NCI-H345 treated with DMSO at 0.1 percent for 48 hours (cell line): ENCODE measurements around the gene HIP1R.
"Not testable (repeated sequence)": the region's sequence is repeated elsewhere in the genome, so short reads cannot be mapped to it uniquely, and the experiment has no call there.

Source experiments
- DNase-seq: peaks from one replicate; lab custom pipeline; 2025; ENCODE audit not compliant: unreplicated experiment; lab: John Stamatoyannopoulos, UW

Gene HIP1R

DNA sequence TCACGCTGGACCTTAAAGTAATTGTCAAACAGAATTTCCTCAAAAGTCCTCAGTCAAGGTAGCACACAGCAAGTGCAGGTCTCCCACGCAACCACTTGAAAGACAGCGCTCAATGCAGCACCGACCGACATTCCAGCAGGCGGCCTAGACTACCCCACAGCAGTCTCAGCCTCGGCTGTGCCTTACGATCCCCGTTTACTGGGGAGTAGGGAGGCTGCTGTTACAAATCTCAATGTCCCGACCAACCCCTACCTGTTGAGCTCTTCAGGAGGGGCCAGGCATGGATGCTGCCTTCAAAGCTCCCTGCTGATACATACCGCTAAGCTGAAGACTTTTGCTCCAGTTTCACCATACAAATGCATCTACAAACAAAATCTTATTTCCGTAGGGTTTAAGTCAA, 38.8 kb downstream of the HIP1R start:
- no peak for DNase-seq

DNA sequence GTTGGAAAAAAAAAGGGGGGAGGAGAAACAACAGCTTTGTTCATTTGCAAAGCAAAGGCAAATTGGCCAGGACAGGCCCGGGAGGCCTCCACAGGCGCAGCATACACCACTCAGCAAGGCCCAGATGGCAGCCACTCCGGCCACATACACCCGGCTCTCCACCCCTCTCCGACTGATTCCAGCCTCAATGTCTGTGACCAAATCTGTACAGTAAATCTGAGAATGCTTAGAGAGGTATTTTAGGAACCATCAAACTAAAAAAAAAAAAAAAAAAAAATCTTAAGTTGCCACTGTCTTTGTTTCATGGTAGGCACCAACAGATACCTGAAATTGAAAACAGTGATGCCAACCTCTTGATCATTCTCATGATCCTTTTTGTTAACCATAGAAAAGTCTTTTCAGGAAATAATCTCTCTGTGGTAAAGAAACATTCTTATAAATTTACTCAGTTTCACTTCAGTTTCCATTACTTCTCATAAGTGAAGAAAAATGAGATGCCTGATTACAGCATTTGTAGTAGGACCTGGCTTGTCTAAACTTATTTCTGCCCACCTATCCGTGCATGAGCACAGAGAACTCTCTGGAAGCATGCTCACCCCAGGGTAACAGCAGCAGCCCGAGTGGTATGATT, 40.4 kb downstream of the HIP1R start:
- no peak for DNase-seq

DNA sequence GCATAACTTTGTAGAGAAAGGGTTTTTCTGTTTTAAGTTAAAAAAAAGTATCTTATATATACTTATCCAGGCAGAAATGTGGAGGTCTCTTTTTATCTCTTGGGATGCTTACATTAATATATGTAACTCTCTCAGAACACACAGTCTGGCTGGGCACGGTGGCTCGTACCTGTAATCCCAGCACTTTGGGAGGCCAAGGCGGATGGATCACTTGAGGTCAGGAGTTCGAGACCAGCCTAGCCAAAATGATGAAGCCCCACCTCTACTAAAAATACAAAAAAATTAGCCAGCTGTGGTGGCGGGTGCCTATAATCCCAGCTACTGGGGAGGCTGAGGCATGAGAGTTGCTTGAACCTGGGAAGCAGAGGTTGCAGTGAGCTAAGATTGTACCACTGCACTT, 41.0 kb downstream of the HIP1R start:
- DNase-seq: not testable (repeated sequence)

DNA sequence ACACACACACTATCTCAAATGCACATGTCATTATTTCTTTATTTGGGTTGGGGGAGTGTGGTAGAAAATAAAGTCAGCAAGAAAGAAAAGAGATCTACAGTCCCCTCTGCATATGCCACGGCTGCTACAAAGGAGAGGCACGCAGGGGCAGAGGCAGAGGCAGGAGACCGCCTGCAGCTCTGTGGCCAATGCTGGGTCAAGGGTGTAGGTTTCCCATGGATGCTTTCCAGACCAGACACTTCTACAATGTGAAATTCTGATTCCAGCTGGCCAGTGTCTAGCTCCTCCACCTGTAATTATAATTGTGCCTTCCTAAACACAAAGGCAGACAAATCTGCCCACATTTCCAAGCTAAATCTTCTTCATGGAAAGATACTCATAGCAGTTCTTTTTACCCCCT, 41.5 kb downstream of the HIP1R start:
- no peak for DNase-seq

DNA sequence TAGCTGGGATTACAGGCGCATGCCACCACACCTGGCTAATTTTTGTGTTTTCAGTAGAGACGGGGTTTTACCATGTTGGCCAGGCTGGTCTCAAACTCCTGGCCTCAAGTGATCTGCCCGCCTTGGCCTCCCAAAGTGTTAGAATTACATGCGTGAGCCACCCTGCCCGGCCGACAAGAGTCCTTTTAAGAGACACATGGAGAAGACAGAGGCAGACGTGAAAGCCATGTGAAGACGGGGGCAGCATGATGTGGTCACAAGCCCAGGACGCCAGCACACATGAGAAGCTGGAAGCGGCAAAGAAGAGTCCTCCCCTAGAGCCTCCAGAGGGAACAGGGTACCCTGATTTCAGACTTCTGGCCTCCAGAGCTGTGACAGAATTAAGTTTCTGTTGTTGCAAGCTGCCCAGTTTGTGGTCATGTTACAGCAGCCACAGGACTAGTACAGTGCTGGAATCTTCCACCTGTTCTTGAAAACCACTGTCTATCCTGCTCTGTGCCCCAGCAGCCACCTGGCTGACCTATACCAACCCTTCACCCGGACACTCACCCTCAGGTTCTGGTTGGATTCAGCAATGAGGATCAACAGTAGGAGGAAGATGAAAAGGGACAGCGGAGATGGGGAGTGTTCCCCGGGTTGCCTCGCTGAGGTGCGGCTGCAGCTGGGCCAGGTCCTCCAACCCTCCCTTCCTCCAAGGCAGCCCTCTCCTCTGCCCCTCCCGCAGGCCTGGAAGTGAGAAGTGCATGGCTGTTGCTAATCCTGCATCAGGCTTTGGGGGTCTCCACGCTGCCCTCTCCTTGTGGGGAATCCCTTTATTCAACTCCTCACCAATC, 43.7 kb downstream of the HIP1R start:
- no peak for DNase-seq

DNA sequence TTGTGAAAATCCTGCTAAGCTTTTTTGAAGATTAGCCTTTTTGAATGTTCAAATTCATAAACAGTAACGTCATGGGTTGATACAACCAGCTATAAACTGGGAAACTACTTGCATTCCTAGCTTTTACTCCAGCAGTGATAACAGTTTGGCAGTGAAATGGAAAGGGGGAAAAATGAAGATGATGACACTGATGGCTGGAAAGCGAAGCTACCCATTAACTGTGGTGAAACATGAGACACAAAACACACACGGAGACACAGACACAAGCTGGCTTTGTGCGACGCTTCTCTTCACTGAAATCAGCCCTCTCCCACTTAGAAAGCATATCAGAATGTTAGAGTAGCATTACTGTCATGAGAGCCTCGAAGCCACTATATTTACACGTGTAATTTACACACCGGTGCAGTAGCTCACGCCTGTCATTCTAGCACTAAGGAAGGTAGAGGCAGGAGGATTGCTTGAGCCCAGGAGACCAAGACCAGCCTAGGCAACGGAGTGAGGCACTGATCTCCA, 45.0 kb downstream of the HIP1R start:
- DNase-seq: no peak

DNA sequence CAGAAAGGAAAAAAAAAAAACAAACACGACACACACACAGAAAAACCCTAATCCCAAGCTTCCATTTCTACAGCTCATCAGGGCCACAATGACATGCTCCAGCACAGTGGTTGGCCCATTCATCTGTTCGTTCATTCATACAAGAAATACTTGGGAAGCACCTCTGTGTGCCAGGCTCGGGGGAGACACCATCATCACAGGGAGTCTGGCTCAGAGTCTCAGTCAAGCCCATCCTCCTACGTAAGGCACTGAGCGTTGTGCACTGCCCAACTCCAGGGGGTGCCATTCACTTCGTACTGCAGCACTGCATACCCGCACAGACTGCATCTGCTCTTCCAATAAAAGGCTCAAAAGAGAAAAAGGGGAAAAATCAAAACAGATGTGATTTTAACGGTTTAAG, 45.4 kb downstream of the HIP1R start:
- peak; percentile 33 for DNase-seq

DNA sequence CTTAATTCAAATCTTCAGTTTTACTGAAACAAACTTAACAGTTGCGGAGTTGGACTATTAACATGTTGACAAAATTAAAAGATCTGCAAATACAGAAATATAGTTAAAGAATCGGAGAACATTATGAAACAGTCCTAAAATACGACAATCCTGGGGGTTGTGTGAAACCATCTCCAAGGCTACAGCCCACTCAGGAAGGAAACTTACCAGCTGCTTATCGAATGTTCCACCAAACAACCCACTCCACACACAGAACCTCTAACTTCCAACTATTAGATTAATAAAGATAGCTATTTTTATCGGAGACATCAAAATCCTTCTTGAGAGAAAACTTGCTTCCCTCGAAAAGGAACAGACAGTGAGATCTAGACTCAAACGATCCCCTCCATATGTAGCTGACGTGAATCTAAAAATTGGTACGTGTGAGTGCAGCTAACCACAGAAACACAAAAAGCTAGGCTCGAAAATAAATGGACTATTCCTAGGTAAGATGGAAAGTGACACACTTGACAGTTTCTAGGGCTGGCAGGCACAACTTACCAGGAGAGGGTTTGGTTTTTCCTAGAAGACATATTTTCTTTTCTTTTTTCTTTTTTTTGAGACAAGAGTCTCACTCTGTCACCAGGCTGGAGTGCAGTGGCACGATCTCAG, 47.8 kb downstream of the HIP1R start:
- DNase-seq: no peak

DNA sequence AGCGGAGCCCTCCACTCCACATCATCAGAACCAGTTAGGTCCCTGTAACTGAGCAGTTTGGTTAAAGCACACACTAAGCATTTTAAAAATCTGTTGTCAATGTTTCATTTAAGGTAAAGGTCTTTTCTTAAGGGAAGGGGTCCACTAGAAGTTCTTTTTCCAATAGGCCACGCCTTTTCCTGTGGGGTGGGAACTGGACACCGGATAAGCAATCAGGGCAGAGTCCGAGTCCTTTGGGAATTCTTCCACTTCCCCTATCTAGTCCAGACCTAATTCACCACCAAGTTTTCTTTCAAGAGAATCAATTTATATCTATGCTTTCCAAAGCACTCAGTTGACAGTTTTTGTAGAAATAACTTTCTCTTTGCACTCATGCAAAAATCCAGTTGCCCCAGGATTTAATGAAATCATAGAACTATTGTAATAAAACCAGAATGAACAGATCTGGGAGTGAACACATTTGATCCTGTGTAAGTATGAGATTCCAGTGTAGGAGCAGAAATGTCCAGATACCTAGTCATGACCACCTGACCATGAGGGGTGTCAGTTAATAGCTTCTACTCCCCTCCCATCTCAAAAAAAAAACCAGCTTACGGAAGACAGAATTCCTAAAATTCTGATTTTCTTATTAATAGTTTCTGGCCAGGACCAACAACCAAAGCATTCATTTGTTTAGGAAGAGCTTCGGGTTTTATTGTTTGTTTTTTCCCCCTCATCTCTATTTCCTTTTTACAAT, 49.0 kb downstream of the HIP1R start:
- DNase-seq: no peak

DNA sequence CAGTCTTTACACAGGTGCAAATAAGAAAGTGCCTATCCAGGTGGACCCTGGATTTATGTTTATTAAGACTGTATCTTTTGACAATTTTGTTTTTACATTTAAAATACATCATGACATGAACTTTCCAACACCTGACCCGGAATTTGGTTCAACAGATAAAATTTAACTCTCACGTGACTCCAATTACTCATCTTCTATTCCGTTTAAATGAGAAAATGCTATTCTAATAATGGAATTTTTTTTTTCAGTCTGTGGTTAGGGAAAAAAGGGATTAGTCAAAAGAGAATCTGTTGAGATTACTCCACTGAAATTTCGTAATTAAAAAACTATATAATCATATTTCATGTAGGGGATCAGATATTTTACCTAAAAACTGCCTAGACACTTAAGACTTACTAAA, 49.6 kb downstream of the HIP1R start:
- no peak for DNase-seq

DNA sequence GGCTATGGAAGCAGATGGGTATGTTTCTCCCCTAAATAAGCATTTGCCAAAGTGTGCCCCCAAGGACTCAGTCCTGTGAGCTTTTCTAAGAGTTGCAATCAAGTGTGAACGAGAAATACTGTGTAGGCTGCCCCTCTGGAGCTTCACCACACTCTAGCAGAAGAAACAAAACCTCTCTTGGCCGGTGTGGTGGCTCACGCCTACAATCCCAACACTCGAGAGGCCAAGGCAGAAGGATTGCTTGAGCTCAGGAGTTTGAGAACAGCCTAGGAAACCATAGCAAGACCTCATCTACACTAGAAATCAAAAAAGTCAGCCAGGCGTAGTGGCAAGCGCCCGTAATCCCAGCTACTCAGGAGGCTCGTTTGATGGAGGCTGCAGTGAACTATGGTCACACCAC, 50.9 kb downstream of the HIP1R start:
- no peak for DNase-seq

DNA sequence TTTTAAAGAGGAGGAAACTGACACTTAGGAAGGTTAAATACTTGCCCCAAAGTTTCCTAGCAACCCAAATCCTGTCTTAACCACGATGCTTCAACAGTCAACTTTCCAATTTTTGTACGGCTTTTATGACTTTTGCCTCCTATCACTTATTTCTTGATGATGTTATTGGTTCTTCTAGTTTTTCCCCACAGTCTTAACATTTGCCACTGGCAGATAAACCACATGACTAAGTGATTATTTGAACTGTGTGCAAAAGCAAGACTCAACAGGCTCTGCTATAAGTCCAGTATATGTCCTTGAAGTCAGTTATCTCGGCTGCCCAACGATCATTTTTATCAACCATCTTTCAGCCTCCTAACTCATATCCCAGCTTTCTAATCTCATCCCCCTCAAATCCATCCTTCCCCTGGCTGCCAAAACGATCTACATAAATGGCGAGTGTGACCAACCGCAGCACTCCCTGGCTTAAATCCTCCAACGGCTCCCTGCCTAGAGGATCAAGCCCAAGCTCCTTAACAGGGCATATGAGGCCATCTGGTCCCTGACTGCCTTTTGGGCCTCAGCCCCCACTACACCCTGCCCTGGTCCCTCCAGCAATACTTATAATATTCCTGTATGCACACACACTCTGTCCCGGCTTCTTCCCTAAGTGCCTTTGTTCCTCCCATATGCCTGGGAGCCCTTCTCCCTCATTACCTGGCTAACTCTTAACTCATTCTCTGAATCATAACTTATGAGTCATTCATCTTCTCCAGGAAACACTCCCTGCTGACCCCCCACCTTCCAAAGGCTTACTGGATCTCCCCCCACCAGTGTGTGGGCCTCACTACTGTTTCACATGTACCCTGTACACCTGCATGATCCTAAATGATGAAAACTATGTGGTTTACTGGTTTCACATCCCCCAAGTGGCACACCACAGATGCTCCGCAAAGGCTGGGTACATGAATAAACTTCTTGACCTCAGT, 51.9 kb downstream of the HIP1R start:
- no peak for DNase-seq

DNA sequence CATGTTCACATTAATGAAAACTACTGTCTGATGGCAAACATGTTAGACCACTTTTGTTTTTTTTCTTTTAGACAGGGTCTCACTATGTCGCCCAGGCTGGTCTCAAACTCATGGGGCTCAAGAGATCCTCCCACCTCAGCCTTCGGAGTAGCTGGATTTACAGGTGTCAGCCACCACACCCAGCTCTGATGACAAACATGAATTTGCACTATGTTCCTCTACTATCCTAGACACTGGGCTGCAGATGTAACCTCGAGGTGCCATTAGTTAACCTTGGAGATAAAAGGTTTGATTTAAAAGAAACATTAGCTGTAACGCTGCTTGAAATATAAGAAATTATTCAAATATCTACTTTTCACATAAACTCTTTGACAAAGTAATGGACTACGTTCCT, 52.6 kb downstream of the HIP1R start:
- DNase-seq: no peak

DNA sequence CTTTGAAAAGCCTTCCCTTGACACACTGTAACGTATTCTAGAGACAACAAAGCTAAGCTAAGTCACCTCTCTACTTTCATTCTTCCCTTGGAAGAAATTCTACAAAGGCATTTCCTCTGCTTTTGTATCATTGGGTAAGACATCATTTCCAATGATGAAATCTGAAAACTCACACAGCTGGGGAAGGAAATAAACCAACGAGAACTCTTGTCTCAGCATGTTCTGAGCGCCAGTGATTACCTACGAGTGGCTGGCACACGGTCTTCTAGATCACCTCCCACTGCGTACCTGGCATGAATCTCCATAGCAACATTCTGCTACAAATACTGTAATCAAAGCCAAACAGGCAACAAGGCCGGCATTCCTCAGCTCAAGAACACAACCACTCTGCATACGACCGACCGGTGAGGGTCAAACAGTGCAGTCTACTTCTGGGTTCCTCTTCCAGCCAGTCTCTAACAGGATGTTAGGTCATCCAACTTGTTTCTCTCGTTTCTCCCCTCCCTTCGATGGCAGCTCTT, 53.0 kb downstream of the HIP1R start:
- peak; percentile 53 for DNase-seq

DNA sequence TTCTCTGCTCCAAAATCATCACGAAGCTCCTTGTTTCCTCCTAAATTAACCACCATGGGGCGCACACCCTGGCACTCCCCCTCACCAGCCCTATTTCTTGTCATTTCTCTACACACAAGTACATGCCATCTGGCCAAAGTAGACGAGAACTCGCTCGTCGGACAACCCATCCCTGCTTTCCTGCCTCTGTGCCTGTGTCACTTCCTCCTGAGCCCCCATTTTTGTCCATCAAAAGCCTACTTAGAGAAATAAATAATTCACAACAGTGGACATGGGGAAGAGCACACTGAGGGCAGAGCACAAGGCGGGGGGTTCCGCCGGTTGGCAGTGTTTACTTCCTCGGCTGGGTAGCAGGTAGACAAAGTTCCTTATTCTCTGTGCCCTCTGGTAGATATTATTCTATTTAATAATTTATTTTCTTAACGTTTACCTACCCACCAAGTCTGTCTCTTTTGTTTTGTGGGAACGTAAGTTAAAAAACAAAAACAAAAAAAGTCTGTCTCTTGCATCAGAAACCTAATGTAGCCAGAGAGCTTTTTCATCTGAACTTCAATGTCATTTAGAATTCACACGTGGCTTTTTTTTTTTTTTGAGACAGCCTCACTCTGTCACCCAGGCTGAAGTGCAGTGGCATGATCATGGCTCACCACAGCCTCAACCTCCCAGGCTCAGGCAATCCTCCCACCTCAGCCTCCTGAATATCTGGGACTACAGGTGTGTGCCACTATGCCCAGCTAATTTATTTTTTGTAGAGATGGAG, 54.7 kb downstream of the HIP1R start:
- no peak for DNase-seq

DNA sequence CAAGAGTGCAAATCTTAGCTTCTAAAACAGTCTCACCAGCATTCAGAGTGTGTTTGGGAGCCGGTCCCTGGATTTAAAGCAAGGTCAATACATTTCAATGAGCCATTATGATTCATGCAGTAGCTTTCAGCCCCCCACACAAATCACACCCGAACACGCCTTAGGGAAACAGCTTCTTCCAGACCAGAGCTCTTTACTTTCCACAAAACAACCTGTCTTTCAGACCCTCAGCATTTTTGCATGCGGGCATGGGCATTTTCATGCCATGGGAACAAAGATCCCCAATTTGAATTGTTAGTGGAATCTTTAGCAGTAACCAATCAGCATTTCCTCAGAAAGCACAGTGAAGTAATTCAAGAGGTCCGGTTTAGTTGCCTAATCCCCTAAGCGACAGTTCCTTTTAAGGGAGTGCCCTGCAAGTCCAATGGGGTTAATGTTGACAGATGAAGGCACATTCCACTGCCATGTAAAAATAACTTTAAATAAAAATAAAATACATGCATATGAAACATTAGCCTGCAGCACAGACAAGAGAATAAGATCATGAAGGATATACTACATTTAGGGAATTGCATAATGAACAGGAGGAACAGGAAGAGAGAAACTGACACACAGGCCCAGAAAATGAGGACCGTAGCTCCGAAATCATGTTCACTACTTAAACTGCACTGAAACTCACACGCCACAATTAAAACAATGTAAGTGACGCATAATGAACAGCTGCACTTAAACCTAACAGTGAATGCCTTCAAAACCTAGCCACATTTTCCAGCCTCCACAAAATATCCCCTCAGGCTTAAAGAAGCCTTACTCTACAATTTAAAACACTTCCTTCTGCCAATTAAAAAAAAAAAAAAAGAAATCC, 56.6 kb downstream of the HIP1R start:
- DNase-seq: no peak

DNA sequence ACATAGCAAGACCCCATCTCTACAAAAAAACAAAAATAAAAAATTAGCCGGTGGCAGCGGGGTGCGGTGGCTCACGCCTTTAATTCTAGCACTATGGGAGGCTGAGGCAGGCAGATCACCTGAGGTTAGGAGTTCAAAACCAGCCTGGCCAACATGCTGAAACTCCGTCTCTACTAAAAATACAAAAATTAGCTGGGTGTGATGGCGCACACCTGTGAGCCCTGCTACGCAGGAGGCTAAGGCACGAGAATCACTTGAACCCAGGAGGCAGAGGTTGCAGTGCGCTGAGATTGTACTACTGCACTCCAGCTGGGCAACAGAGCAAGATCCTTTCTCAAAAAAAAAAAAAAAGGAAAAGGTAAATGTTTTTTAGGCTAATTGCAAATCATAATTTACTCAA, 57.5 kb downstream of the HIP1R start:
- DNase-seq: not testable (repeated sequence)
